ENCODE data around the gene ARL6IP4.

ARL6IP4 gene

GRCh38 chr12:123019841-123020138 lies 39.3 kb downstream of the ARL6IP4 start:
- Histone ChIP-seq H3K36me3 (ENCODE audit: low read length) (no peaks in the 10 kb centered on the region), H3K4me3 (ENCODE audit: insufficient read depth, low read length, poor library complexity, severe bottlenecking) (no peak overlapping the region), H3K9me2 (replicated peaks; ENCODE audit: insufficient read depth, low read length) (no peaks in the 10 kb centered on the region), H3K79me2 (ENCODE audit: insufficient read depth, low read length) (no peaks in the 10 kb centered on the region), H3K9ac (ENCODE audit: low read length) (no peak overlapping the region), H3K27ac (ENCODE audit: low read depth, low read length) (no peak overlapping the region), H3K27me3 (ENCODE audit: low read length) (no peaks in the 10 kb centered on the region), H3K4me2 (ENCODE audit: low read depth, low read length, poor library complexity, severe bottlenecking) (no peak overlapping the region), H2AFZ (ENCODE audit: low read depth, low read length, severe bottlenecking) (no peak overlapping the region), H3K9me3 (ENCODE audit: insufficient read depth, low read length) (no peaks in the 10 kb centered on the region), H3F3A (ENCODE audit: insufficient read depth) (no peaks in the 10 kb centered on the region), H4K20me1 (ENCODE audit: low read depth, low read length) (no peaks in the 10 kb centered on the region)
- no peak for TF ChIP-seq CTCF (IDR thresholded peaks at IDR 0.05; ENCODE audit: insufficient read depth, low read length, poor library complexity, severe bottlenecking)
- no peak for TF ChIP-seq EZH2phosphoT487 (conservative IDR thresholded peaks at IDR 0.05; ENCODE audit: low read length)

- TF ChIP-seq EZH2phosphoT487 (conservative IDR thresholded peaks at IDR 0.05; ENCODE audit: low read length), result no peak
- no peak for TF ChIP-seq CTCF (IDR thresholded peaks at IDR 0.05; ENCODE audit: insufficient read depth, low read length, poor library complexity, severe bottlenecking)
These were observed 41.5 kb downstream of the ARL6IP4 start for GRCh38 chr12:123021688-123022604.

GRCh38 chr12:123022846-123023245 lies 42.4 kb downstream of the ARL6IP4 start:
- H4K20me1 ChIP-seq (ENCODE audit: low read depth, low read length), result no peaks in the 10 kb centered on the region
- TF ChIP-seq EZH2phosphoT487 (conservative IDR thresholded peaks at IDR 0.05; ENCODE audit: low read length) (no peak), CTCF (IDR thresholded peaks at IDR 0.05; ENCODE audit: insufficient read depth, low read length, poor library complexity, severe bottlenecking) (no peak)
- no peaks in the 10 kb centered on the region for H3K9me2 ChIP-seq (replicated peaks; ENCODE audit: insufficient read depth, low read length)
- no peaks in the 10 kb centered on the region for H3K27me3 ChIP-seq (ENCODE audit: low read length)
- H3K9ac ChIP-seq (ENCODE audit: low read length), result no peak overlapping the region
- no peaks in the 10 kb centered on the region for H3K36me3 ChIP-seq (ENCODE audit: low read length)
- no peak overlapping the region for H2AFZ ChIP-seq (ENCODE audit: low read depth, low read length, severe bottlenecking)
- no peak overlapping the region for H3K27ac ChIP-seq (ENCODE audit: low read depth, low read length)
- no peak overlapping the region for H3K4me2 ChIP-seq (ENCODE audit: low read depth, low read length, poor library complexity, severe bottlenecking)
- no peaks in the 10 kb centered on the region for H3K79me2 ChIP-seq (ENCODE audit: insufficient read depth, low read length)
- no peak overlapping the region for H3K4me3 ChIP-seq (ENCODE audit: insufficient read depth, low read length, poor library complexity, severe bottlenecking)
- H3K9me3 ChIP-seq (ENCODE audit: insufficient read depth, low read length), result no peaks in the 10 kb centered on the region
- no peaks in the 10 kb centered on the region for H3F3A ChIP-seq (ENCODE audit: insufficient read depth)

More at GRCh38 chr12:123021688-123022604, 41.5 kb downstream of the ARL6IP4 start:
- H3K9ac ChIP-seq (ENCODE audit: low read length), result no peak overlapping the region
- no peaks in the 10 kb centered on the region for H4K20me1 ChIP-seq (ENCODE audit: low read depth, low read length)
- no peak overlapping the region for H3K27ac ChIP-seq (ENCODE audit: low read depth, low read length)
- H3K27me3 ChIP-seq (ENCODE audit: low read length), result no peaks in the 10 kb centered on the region
- no peak overlapping the region for H3K4me2 ChIP-seq (ENCODE audit: low read depth, low read length, poor library complexity, severe bottlenecking)
- no peaks in the 10 kb centered on the region for H3K36me3 ChIP-seq (ENCODE audit: low read length)
- no peaks in the 10 kb centered on the region for H3K9me2 ChIP-seq (replicated peaks; ENCODE audit: insufficient read depth, low read length)
- no peaks in the 10 kb centered on the region for H3K79me2 ChIP-seq (ENCODE audit: insufficient read depth, low read length)
- H3K4me3 ChIP-seq (ENCODE audit: insufficient read depth, low read length, poor library complexity, severe bottlenecking), result no peak overlapping the region
- no peaks in the 10 kb centered on the region for H3F3A ChIP-seq (ENCODE audit: insufficient read depth)
- H3K9me3 ChIP-seq (ENCODE audit: insufficient read depth, low read length), result no peaks in the 10 kb centered on the region
- H2AFZ ChIP-seq (ENCODE audit: low read depth, low read length, severe bottlenecking), result no peak overlapping the region
